ENCODE results near the gene SNAPIN.

Gene SNAPIN

DNA sequence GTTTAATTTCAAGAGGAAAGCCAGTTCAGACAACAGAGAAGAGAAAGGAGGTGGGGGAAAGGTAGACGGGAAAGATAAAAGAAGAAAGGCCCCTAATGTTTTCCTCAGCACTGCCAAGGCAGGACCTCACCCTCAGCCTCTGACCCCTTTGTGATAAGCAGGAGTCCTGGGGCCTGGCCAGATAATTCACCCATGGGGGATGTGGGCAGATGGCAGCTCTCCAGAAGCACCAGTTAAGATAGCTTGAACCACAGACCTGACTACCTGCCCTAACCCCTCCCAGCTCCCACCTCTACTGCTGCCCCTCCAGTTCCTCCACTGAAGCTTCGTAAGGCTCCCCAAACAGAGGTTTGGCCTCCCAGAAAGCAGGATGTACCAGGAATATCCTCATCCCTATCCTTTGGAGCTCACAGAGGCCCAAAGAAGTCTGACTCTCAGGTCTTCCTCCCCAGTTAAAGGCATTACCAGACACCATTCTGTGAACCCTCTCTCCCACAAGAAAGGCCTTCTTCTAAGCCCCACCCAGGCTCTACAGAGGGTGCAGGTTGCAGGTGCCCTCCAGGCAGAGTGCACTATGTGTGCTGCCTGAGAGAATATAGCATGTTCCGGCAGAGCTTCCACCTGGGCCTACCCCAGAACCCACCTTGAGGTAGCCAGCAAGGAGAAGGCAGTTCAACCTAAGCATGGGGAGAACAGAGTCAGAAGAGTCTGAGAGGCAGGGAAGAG, 9.2 kb upstream of the SNAPIN start:
- no peaks in the 10 kb centered on the region for H3K27me3 ChIP-seq (ENCODE audit: control insufficient read depth, low read length)

DNA sequence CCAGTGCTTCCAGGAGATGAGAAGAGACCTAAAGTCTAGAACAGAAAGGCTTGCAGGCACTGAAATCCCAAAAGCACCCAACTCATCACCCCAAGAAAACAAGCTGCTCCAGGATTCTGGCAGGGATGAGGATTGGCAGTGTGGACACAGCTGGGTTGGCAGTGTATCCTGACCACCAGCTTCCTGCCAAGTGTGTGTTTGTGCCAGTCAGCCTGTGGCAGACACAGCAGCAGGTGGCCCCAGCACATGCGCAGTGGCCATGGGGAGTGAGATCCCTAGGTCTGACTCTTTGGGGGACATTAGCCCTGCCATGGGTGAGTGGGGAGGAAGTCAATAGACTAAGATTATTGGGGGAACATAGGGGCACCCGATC, 8.7 kb upstream of the SNAPIN start:
- no peaks in the 10 kb centered on the region for H3K4me1 ChIP-seq (ENCODE audit: control insufficient read depth, low read length)
- no peak overlapping the region for H3K27ac ChIP-seq (ENCODE audit: low read depth, low read length)
- peaks cover 11% of the 10 kb centered on the region for H3F3A ChIP-seq (ENCODE audit: control insufficient read depth, insufficient read depth)
- no peaks in the 10 kb centered on the region for H3K9me3 ChIP-seq (ENCODE audit: control insufficient read depth, insufficient read depth, low read length)
- TF ChIP-seq EZH2phosphoT487 (IDR thresholded peaks at IDR 0.05; ENCODE audit: borderline replicate concordance, low read length) = no peak
- TF ChIP-seq, protein P1, sequence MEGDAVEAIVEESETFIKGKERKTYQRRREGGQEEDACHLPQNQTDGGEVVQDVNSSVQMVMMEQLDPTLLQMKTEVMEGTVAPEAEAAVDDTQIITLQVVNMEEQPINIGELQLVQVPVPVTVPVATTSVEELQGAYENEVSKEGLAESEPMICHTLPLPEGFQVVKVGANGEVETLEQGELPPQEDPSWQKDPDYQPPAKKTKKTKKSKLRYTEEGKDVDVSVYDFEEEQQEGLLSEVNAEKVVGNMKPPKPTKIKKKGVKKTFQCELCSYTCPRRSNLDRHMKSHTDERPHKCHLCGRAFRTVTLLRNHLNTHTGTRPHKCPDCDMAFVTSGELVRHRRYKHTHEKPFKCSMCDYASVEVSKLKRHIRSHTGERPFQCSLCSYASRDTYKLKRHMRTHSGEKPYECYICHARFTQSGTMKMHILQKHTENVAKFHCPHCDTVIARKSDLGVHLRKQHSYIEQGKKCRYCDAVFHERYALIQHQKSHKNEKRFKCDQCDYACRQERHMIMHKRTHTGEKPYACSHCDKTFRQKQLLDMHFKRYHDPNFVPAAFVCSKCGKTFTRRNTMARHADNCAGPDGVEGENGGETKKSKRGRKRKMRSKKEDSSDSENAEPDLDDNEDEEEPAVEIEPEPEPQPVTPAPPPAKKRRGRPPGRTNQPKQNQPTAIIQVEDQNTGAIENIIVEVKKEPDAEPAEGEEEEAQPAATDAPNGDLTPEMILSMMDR (IDR thresholded peaks at IDR 0.05; ENCODE audit: low read depth, low read length, poor library complexity, severe bottlenecking) = no peak
- no peaks in the 10 kb centered on the region for H3K9me2 ChIP-seq (replicated peaks; ENCODE audit: control insufficient read depth, low read length)
- peaks cover 25% of the 10 kb centered on the region for H3K36me3 ChIP-seq (ENCODE audit: control insufficient read depth, low read length)
- no peaks in the 10 kb centered on the region for H4K20me1 ChIP-seq (ENCODE audit: control insufficient read depth, insufficient read depth, low read depth, low read length)
- no peak overlapping the region for H3K4me3 ChIP-seq (ENCODE audit: low read length)
- no peaks in the 10 kb centered on the region for H3K79me2 ChIP-seq (ENCODE audit: control insufficient read depth, low read length)
- no peak overlapping the region for H3K4me2 ChIP-seq (ENCODE audit: low read length)
- H3K27me3 ChIP-seq (ENCODE audit: control insufficient read depth, low read length) = no peaks in the 10 kb centered on the region

More for the DNA sequence above, 9.2 kb upstream of the SNAPIN start:
- TF ChIP-seq, protein P1 (IDR thresholded peaks at IDR 0.05; ENCODE audit: low read depth, low read length, poor library complexity, severe bottlenecking) = no peak
- TF ChIP-seq EZH2phosphoT487 (IDR thresholded peaks at IDR 0.05; ENCODE audit: borderline replicate concordance, low read length) = no peak
- Histone ChIP-seq H3K27ac (ENCODE audit: low read depth, low read length) (no peak overlapping the region), H3K36me3 (ENCODE audit: control insufficient read depth, low read length) (peaks cover 30% of the 10 kb centered on the region), H3F3A (ENCODE audit: control insufficient read depth, insufficient read depth) (peaks cover 14% of the 10 kb centered on the region), H3K9me2 (replicated peaks; ENCODE audit: control insufficient read depth, low read length) (no peaks in the 10 kb centered on the region), H3K4me3 (ENCODE audit: low read length) (no peak overlapping the region), H3K79me2 (ENCODE audit: control insufficient read depth, low read length) (no peaks in the 10 kb centered on the region), H3K9me3 (ENCODE audit: control insufficient read depth, insufficient read depth, low read length) (no peaks in the 10 kb centered on the region), H3K4me1 (ENCODE audit: control insufficient read depth, low read length) (no peaks in the 10 kb centered on the region), H4K20me1 (ENCODE audit: control insufficient read depth, insufficient read depth, low read depth, low read length) (no peaks in the 10 kb centered on the region), H3K4me2 (ENCODE audit: low read length) (no peak overlapping the region)

DNA sequence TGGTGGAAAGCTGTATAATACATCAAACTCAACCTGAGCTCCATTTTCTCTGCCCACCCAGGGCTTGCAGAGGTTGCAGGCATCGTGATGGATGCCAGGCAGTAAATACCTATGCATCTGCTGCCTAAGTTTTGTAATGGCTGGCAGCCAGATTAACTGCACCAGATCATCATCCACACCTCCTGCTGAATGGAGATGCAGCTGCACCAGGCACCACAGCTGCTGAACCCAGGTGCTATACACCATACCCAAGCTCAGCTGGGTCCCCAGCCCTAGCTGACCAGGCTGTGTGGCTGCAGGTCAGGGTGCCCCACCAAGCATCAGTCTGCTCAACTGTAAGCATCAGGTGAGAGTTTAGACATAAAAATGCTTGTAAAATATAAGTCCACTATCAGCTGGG, 6.7 kb upstream of the SNAPIN start:
- H4K20me1 ChIP-seq (ENCODE audit: control insufficient read depth, insufficient read depth, low read depth, low read length) = no peaks in the 10 kb centered on the region
- H3K79me2 ChIP-seq (ENCODE audit: control insufficient read depth, low read length) = no peaks in the 10 kb centered on the region
- no peaks in the 10 kb centered on the region for H3K27me3 ChIP-seq (ENCODE audit: control insufficient read depth, low read length)
- no peaks in the 10 kb centered on the region for H3K4me1 ChIP-seq (ENCODE audit: control insufficient read depth, low read length)
- H3K4me3 ChIP-seq (ENCODE audit: low read length) = no peak overlapping the region
- TF ChIP-seq, protein P1 (IDR thresholded peaks at IDR 0.05; ENCODE audit: low read depth, low read length, poor library complexity, severe bottlenecking) = no peak
- no peak for TF ChIP-seq EZH2phosphoT487 (IDR thresholded peaks at IDR 0.05; ENCODE audit: borderline replicate concordance, low read length)
- no peak overlapping the region for H3K27ac ChIP-seq (ENCODE audit: low read depth, low read length)
- no peaks in the 10 kb centered on the region for H3K9me3 ChIP-seq (ENCODE audit: control insufficient read depth, insufficient read depth, low read length)
- no peaks in the 10 kb centered on the region for H3K9me2 ChIP-seq (replicated peaks; ENCODE audit: control insufficient read depth, low read length)
- H3F3A ChIP-seq (ENCODE audit: control insufficient read depth, insufficient read depth) = peaks cover 13% of the 10 kb centered on the region
- no peak overlapping the region for H3K4me2 ChIP-seq (ENCODE audit: low read length)
- peaks cover 7% of the 10 kb centered on the region for H3K36me3 ChIP-seq (ENCODE audit: control insufficient read depth, low read length)

Data from DOHH2 (cell line).